WTC11 (cell line): ENCODE measurements around the gene ABCF2. TPM values are rescaled to one million over a fixed set of nuclear protein-coding genes. Genes with fewer than 3 reads are reported as not detected.
A peak's percentile ranks its signal among the peaks of the same experiment; 100 is the strongest.

Source experiments
- ATAC-seq: fragments of 200-7000 bp; cut with Tn5 transposase; 2 replicates; pipeline ENCODE4 v1.10.0; 2021; ENCODE audit warnings: mild to moderate bottlenecking, moderate library complexity
- CTCF ChIA-PET: fragments of 300-600 bp; sonication (Branson Sonifier 250); formaldehyde crosslinking; loops from one replicate; lab custom pipeline; 2021; ENCODE audit warnings: antibody characterized with exemption; lab: Charles Lee
- POLR2A ChIA-PET: fragments of 350-600 bp; sonication (Branson Sonifier 250); formaldehyde crosslinking; loops from one replicate; lab custom pipeline; 2021; ENCODE audit warnings: antibody characterized with exemption; lab: Charles Lee
- DNase-seq: peaks from one replicate; pipeline ENCODE4 v3.0.0; 2021; ENCODE audit warnings: low spot score
- H3K27ac Mint-ChIP-seq: 2 replicates; pipeline ENCODE4 v1.8.0; 2021; ENCODE audit warnings: mixed read lengths
- H3K27me3 Mint-ChIP-seq: 2 replicates; pipeline ENCODE4 v1.8.0; 2021; ENCODE audit warnings: low read depth, mild to moderate bottlenecking, moderate library complexity, mixed read lengths
- H3K36me3 Mint-ChIP-seq: 2 replicates; pipeline ENCODE4 v1.8.0; 2021; ENCODE audit warnings: mixed read lengths
- H3K4me1 Mint-ChIP-seq: 2 replicates; pipeline ENCODE4 v1.8.0; 2022; ENCODE audit warnings: mixed read lengths
- H3K4me3 Mint-ChIP-seq: 2 replicates; pipeline ENCODE4 v1.8.0; 2021; ENCODE audit warnings: mild to moderate bottlenecking, moderate library complexity, mixed read lengths
- H3K9me3 Mint-ChIP-seq: 2 replicates; pipeline ENCODE4 v1.8.0; 2021; ENCODE audit warnings: mixed read lengths
- ATF6 ChIP-seq: sonication (generic); formaldehyde crosslinking; IDR thresholded peaks from 2 replicates; pipeline ENCODE4 v1.8.1; 2023; ENCODE audit warnings: mild to moderate bottlenecking, missing genetic modification reagents
- CREB1 ChIP-seq: sonication (generic); formaldehyde crosslinking; IDR thresholded peaks from 2 replicates; pipeline ENCODE4 v1.8.0; 2023; ENCODE audit warnings: mild to moderate bottlenecking, missing genetic modification reagents
- CREM ChIP-seq: sonication (generic); formaldehyde crosslinking; IDR thresholded peaks from 2 replicates; pipeline ENCODE4 v1.8.1; 2022; ENCODE audit warnings: mild to moderate bottlenecking, missing genetic modification reagents, moderate library complexity
- E2F4 ChIP-seq: sonication (generic); formaldehyde crosslinking; IDR thresholded peaks from 2 replicates; pipeline ENCODE4 v1.8.1; 2022; ENCODE audit warnings: low read depth, mild to moderate bottlenecking, moderate library complexity, missing genetic modification reagents, borderline replicate concordance
- EMX1 ChIP-seq: fragments of 250-450 bp; sonication (Bioruptor Pico); IDR thresholded peaks from 2 replicates; pipeline ENCODE4 v1.8.0; 2021; ENCODE audit warnings: mild to moderate bottlenecking
- GRHL2 ChIP-seq: fragments of 250-450 bp; sonication (Bioruptor Pico); IDR thresholded peaks from 2 replicates; pipeline ENCODE4 v1.8.0; 2022; ENCODE audit warnings: mild to moderate bottlenecking, moderate library complexity; ENCODE audit not compliant: insufficient replicate concordance, severe bottlenecking
- IRF2 ChIP-seq: sonication (generic); formaldehyde crosslinking; IDR thresholded peaks from 2 replicates; pipeline ENCODE4 v1.8.0; 2022; ENCODE audit warnings: low read depth, missing genetic modification reagents, borderline replicate concordance
- JAZF1 ChIP-seq: fragments of 250-450 bp; sonication (Bioruptor Pico); IDR thresholded peaks from 2 replicates; pipeline ENCODE4 v1.9.0; 2021; ENCODE audit warnings: moderate library complexity, mild to moderate bottlenecking, inconsistent platforms
- MXD4 ChIP-seq: fragments of 250-450 bp; sonication (Bioruptor Pico); IDR thresholded peaks from 2 replicates; pipeline ENCODE4 v1.8.0; 2021; ENCODE audit warnings: mild to moderate bottlenecking, moderate library complexity, borderline replicate concordance
- NFATC4 ChIP-seq: fragments of 250-450 bp; sonication (Bioruptor Pico); IDR thresholded peaks from 2 replicates; pipeline ENCODE4 v1.9.0; 2021; ENCODE audit warnings: mild to moderate bottlenecking
- PRRX2 ChIP-seq: fragments of 250-450 bp; sonication (Bioruptor Pico); IDR thresholded peaks from 2 replicates; pipeline ENCODE4 v1.8.0; 2021; ENCODE audit warnings: mild to moderate bottlenecking
- TEAD4 ChIP-seq: sonication (generic); formaldehyde crosslinking; IDR thresholded peaks from 2 replicates; pipeline ENCODE4 v1.8.0; 2022; ENCODE audit warnings: mild to moderate bottlenecking, missing genetic modification reagents
- TP53 ChIP-seq: sonication (generic); formaldehyde crosslinking; IDR thresholded peaks from 2 replicates; pipeline ENCODE4 v1.8.1; 2023; ENCODE audit warnings: mild to moderate bottlenecking, missing genetic modification reagents
- ZNF219 ChIP-seq: sonication (generic); formaldehyde crosslinking; IDR thresholded peaks from 2 replicates; pipeline ENCODE4 v1.8.0; 2023; ENCODE audit warnings: missing genetic modification reagents, mild to moderate bottlenecking, borderline replicate concordance
- ZNF317 ChIP-seq: sonication (generic); formaldehyde crosslinking; IDR thresholded peaks from 2 replicates; pipeline ENCODE4 v1.8.1; 2023; ENCODE audit warnings: low read depth, mild to moderate bottlenecking, moderate library complexity, missing genetic modification reagents, borderline replicate concordance
- ZNF671 ChIP-seq: fragments of 250-450 bp; sonication (Bioruptor Pico); IDR thresholded peaks from 2 replicates; pipeline ENCODE4 v1.8.0; 2021; ENCODE audit warnings: mild to moderate bottlenecking
- total RNA-seq: library from RNA; stranded (reverse); gene quantifications from 3 replicates; pipeline ENCODE4 v1.2.3, GENCODE V29; 2021
- TF ChIP-seq, protein P1 (sequence below): sonication (generic); formaldehyde crosslinking; IDR thresholded peaks from 2 replicates; pipeline ENCODE4 v1.8.0; 2023; ENCODE audit warnings: missing genetic modification reagents
- TF ChIP-seq, protein P2 (sequence below): sonication (generic); formaldehyde crosslinking; IDR thresholded peaks from 2 replicates; pipeline ENCODE4 v1.8.0; 2022; ENCODE audit warnings: mild to moderate bottlenecking, missing genetic modification reagents
- TF ChIP-seq, protein P3 (sequence below): sonication (generic); formaldehyde crosslinking; conservative IDR thresholded peaks from 2 replicates; pipeline ENCODE4 v1.8.1; 2023; ENCODE audit warnings: mild to moderate bottlenecking, low read depth, missing genetic modification reagents, moderate library complexity
- TF ChIP-seq, protein P4 (sequence below): sonication (generic); formaldehyde crosslinking; IDR thresholded peaks from 2 replicates; pipeline ENCODE4 v1.8.1; 2022; ENCODE audit warnings: low read depth, missing genetic modification reagents, borderline replicate concordance
- TF ChIP-seq, protein P5 (sequence below): sonication (generic); formaldehyde crosslinking; conservative IDR thresholded peaks from 2 replicates; pipeline ENCODE4 v1.8.1; 2022; ENCODE audit warnings: mild to moderate bottlenecking, missing genetic modification reagents

Gene ABCF2
- total RNA-seq, 1 experiment from 2014 or later = 43.7 TPM

- Mint-ChIP-seq H3K27me3 (peaks cover 65% of the 10 kb centered on the region), H3K4me1 (peaks cover 59% of the 10 kb centered on the region), H3K4me3 (peak overlapping the region; percentile 83), H3K36me3 (no peaks in the 10 kb centered on the region), H3K27ac (no peak overlapping the region), H3K9me3 (no peaks in the 10 kb centered on the region)
- CTCF ChIA-PET = interaction anchor here (0.7 to 2.8 kb wide), 8 partner anchors 9 to 238 kb away, joined by 3 to 24 read pairs (median 4); partner anchors contain the start of gene ABCF2
- DNase-seq = no peak
- POLR2A ChIA-PET = interaction anchor here (0.6 kb wide), 1 partner anchor 72 kb away, joined by 4 read pairs; no protein-coding TSS in a partner anchor
- ATAC-seq = no peak
- TF ChIP-seq EMX1 (CRISPR knock-in tag) = no peak
- no peak for TF ChIP-seq E2F4 (CRISPR knock-in tag)
- no peak for TF ChIP-seq CREB1
- no peak for TF ChIP-seq TEAD4
- no peak for TF ChIP-seq ZNF317 (CRISPR knock-in tag)
Measured at GRCh38 chr7:151247611-151248345, 20.8 kb upstream of the ABCF2 start.

DNA sequence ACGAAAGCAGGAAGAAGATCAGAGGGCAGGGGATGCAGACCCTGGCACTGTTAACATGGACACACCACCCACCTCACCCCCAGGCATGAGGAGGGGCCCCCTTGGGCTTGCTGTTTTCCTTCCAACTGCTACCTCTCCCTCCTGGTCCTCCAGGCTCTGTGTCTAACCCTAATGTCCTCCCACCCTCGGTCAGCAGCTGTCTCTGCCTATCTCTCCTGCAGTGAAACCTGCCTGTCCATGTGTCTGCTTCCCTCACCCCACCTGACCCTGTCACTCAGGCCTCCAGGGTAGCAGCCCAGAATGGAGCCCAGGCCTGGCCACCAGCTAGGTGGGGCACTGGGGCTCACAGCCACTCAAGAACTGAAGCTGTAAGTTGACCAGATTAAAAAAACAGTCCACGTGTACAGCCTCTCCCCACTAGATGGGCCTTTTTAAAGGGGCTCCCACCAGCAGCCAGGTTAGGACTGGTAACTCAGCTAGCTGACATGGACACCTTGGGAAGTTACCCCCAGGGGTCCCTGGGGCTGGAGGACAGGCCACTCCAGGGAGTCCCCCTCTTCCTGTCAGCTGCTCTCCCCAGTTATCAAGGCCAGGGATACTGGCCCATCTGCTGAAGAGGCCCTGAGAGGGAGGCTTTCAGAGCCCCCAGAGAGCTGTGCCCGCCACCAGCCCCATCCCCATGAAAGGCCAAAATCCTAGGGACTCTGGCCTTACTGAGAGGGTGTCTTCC, 20.0 kb upstream of the ABCF2 start:
- Mint-ChIP-seq H3K27ac (no peak overlapping the region), H3K27me3 (peaks cover 63% of the 10 kb centered on the region), H3K9me3 (no peaks in the 10 kb centered on the region), H3K4me1 (peaks cover 56% of the 10 kb centered on the region), H3K4me3 (peak overlapping the region; percentile 83; the same call in 1 of the 2 replicates), H3K36me3 (no peaks in the 10 kb centered on the region)
- ChIA-PET CTCF (interaction anchor here (0.7 to 2.8 kb wide), 10 partner anchors 10 to 238 kb away, joined by 3 to 24 read pairs (median 4); partner anchors contain the start of gene ABCF2), POLR2A (interaction anchor here (1.5 kb wide), 1 partner anchor 20 kb away, joined by 4 read pairs; the partner anchor contains the start of gene ABCF2)
- DNase-seq (no peak), ATAC-seq (no peak)
- TF ChIP-seq PRRX2 (CRISPR knock-in tag) (no peak), MXD4 (no peak), TP53 (CRISPR knock-in tag) (no peak), IRF2 (CRISPR knock-in tag) (no peak), ZNF219 (CRISPR knock-in tag) (no peak), CREM (CRISPR knock-in tag) (no peak), GRHL2 (CRISPR knock-in tag) (no peak), JAZF1 (no peak), NFATC4 (CRISPR knock-in tag) (no peak), ATF6 (CRISPR knock-in tag) (no peak), ZNF671 (CRISPR knock-in tag) (no peak)
- TF ChIP-seq, protein P1, sequence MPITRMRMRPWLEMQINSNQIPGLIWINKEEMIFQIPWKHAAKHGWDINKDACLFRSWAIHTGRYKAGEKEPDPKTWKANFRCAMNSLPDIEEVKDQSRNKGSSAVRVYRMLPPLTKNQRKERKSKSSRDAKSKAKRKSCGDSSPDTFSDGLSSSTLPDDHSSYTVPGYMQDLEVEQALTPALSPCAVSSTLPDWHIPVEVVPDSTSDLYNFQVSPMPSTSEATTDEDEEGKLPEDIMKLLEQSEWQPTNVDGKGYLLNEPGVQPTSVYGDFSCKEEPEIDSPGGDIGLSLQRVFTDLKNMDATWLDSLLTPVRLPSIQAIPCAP = no peak
- TF ChIP-seq, protein P2, sequence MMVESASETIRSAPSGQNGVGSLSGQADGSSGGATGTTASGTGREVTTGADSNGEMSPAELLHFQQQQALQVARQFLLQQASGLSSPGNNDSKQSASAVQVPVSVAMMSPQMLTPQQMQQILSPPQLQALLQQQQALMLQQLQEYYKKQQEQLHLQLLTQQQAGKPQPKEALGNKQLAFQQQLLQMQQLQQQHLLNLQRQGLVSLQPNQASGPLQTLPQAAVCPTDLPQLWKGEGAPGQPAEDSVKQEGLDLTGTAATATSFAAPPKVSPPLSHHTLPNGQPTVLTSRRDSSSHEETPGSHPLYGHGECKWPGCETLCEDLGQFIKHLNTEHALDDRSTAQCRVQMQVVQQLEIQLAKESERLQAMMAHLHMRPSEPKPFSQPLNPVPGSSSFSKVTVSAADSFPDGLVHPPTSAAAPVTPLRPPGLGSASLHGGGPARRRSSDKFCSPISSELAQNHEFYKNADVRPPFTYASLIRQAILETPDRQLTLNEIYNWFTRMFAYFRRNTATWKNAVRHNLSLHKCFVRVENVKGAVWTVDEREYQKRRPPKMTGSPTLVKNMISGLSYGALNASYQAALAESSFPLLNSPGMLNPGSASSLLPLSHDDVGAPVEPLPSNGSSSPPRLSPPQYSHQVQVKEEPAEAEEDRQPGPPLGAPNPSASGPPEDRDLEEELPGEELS (CRISPR knock-in tag) = no peak
- TF ChIP-seq, protein P3, sequence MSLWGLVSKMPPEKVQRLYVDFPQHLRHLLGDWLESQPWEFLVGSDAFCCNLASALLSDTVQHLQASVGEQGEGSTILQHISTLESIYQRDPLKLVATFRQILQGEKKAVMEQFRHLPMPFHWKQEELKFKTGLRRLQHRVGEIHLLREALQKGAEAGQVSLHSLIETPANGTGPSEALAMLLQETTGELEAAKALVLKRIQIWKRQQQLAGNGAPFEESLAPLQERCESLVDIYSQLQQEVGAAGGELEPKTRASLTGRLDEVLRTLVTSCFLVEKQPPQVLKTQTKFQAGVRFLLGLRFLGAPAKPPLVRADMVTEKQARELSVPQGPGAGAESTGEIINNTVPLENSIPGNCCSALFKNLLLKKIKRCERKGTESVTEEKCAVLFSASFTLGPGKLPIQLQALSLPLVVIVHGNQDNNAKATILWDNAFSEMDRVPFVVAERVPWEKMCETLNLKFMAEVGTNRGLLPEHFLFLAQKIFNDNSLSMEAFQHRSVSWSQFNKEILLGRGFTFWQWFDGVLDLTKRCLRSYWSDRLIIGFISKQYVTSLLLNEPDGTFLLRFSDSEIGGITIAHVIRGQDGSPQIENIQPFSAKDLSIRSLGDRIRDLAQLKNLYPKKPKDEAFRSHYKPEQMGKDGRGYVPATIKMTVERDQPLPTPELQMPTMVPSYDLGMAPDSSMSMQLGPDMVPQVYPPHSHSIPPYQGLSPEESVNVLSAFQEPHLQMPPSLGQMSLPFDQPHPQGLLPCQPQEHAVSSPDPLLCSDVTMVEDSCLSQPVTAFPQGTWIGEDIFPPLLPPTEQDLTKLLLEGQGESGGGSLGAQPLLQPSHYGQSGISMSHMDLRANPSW (CRISPR knock-in tag) = no peak
- TF ChIP-seq, protein P4, sequence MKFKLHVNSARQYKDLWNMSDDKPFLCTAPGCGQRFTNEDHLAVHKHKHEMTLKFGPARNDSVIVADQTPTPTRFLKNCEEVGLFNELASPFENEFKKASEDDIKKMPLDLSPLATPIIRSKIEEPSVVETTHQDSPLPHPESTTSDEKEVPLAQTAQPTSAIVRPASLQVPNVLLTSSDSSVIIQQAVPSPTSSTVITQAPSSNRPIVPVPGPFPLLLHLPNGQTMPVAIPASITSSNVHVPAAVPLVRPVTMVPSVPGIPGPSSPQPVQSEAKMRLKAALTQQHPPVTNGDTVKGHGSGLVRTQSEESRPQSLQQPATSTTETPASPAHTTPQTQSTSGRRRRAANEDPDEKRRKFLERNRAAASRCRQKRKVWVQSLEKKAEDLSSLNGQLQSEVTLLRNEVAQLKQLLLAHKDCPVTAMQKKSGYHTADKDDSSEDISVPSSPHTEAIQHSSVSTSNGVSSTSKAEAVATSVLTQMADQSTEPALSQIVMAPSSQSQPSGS (CRISPR knock-in tag) = no peak
- TF ChIP-seq, protein P5, sequence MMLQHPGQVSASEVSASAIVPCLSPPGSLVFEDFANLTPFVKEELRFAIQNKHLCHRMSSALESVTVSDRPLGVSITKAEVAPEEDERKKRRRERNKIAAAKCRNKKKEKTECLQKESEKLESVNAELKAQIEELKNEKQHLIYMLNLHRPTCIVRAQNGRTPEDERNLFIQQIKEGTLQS (CRISPR knock-in tag) = no peak
